Superior temporal gyrus (tissue), 1 donor: Measurements from ENCODE around the gene CHST8.
A peak's percentile ranks its signal among the peaks of the same experiment; 100 is the strongest.

Experiments
- DNase-seq: peaks from one replicate; pipeline ENCODE4 v3.0.0-alpha.2; 2016; ENCODE audit errors: extremely low spot score

Gene CHST8

DNA sequence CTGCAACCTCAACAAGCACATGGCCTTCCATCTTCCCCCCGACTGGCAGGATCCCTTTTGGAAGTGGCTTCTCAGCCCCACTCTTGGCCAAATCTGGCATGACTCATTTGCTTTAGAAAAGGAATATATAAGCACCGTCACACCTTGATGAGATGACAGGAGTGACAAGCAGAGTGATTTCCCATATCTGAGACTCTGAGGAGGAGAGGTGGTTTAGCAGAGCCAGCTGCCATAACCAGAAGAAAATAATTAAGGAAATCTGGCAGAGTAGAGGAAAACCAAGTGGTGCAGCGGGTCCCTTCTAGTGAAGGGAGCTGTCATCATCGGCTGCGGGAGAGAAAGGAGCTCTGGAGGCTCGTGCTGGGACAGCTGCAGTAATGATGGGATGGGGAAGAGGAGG, 147.5 kb downstream of the CHST8 start:
- DNase-seq, result no peak

DNA sequence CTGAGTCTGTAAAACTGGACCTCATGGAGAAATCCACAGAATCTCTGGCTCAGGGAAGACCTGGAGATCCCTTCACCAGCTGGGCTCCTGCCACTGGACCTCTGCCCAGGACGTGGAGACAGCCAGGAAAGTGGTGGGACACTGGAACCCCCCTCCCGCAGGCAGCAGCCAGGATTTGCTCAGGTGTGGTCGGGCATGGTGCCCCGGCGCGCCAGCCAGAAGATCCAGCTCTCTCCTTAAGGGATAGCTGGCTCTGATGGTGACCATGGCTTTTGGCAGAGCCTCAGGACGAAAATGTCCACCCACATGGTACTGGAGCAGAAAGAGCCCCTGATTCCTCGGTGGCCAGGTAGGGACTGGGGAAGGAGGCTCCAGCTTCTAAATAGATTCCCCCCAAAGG, 148.4 kb downstream of the CHST8 start:
- DNase-seq, result no peak

DNA sequence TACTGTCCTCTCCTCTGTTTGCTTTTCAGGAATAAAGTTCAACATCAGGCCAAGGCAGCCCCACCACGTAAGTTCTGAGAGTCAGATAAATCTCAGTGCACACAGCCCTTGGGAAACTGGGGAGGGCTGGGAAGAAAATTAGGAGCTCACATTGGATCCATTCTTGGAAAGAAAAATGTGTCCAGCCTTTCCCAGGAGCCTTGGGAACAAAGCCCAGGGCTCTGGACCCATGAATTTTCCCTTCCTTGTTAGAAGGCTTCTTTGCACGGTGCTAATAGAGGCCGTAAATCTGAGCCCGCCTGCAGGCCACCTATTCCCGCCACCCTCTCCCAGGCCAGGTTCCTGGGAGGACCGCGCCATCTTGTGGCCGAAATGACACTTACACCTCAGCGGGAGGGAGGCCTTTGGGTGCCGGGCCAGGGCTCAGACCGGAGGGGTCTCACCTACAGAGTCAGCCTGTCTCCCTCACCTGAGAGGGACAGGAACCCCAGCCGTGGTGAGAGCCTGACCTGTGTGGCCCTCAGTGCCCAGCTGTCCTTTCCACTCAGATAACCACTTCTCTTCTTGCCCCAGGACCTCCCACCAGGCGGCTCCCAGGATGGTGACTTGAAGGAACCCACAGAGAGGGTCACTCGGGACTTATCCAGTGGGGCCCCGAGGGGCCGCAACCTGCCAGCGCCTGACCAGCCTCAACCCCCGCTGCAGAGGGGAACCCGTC, 149.8 kb downstream of the CHST8 start:
- peak; percentile 88 for DNase-seq

DNA sequence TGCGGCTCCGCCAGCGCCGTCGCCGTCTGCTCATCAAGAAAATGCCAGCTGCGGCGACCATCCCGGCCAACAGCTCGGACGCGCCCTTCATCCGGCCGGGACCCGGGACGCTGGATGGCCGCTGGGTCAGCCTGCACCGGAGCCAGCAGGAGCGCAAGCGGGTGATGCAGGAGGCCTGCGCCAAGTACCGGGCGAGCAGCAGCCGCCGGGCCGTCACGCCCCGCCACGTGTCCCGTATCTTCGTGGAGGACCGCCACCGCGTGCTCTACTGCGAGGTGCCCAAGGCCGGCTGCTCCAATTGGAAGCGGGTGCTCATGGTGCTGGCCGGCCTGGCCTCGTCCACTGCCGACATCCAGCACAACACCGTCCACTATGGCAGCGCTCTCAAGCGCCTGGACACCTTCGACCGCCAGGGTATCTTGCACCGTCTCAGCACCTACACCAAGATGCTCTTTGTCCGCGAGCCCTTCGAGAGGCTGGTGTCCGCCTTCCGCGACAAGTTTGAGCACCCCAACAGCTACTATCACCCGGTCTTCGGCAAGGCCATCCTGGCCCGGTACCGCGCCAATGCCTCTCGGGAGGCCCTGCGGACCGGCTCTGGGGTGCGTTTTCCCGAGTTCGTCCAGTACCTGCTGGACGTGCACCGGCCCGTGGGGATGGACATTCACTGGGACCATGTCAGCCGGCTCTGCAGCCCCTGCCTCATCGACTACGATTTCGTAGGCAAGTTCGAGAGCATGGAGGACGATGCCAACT, 150.5 kb downstream of the CHST8 start:
- DNase-seq, result no peak

DNA sequence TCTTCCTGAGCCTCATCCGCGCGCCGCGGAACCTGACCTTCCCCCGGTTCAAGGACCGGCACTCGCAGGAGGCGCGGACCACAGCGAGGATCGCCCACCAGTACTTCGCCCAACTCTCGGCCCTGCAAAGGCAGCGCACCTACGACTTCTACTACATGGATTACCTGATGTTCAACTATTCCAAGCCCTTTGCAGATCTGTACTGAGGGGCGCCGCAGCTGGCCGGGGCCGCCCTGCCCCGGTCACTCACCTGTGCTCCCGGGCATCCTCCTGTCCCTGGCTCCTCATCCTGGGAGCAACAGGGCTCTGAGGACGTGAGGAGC, 151.1 kb downstream of the CHST8 start:
- no peak for DNase-seq

DNA sequence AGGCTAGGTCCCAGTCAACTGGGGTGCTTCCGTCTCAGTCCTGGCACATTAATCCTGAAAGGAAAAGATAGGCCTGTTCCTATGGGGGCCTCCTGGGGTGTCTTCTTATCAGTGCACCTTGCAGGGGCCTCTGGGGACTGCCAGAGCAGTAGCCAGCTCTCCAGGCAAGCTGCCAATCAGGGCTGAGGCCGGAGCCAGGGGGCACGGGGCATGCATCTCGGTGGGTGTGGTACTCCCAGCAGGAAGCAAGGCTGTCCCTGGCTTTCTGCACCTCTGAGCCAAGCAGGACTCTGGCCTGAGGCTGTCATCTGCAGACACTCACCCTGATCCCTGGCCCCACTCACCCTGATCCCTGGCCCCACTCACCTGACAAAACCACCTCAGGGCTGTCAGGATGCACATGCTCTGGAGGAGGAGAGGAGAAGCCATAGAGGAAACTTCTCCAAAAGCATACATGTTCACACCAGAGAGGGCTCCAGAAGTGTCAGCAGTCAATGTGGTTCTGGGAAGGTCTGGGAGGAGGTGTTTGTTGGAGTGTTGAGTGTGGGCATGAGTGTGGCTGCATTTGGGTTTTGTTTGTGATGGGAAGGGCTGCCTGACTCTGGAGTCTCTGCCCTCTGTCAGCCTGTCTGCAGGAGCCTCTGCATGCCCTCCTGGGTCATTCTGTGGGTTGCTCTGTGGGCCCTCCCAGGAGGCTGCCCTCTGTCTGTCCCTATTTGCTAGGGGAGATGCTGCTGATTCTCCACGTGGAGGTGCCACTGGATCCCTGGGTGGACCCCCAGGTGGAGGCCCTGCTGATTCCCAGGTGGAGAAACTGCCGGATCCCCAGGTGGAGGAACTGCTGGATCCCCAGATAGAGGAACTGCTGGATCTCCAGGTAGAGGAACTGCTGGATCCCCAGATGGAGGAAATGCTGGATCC, 152.2 kb downstream of the CHST8 start:
- DNase-seq, result no peak

DNA sequence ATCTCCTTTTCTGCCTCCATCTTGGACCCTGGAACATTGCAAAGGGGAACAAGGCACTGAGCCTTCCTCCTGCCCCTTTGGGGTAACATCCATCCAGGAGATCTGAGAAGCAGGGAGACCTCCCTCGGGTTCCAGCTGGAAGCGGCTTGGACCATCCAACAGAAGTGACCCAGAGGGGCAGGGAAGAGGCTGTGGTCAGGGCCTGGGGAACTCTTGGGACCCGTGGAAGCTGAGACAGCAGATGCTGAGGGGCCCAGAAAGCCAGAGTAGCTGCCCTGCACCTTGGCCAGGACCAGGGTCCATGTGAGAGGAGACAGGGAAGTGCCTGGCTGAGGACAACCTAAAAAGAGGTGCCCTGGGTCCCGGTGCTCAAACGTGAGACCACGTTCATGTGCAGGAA, 153.0 kb downstream of the CHST8 start:
- no peak for DNase-seq

DNA sequence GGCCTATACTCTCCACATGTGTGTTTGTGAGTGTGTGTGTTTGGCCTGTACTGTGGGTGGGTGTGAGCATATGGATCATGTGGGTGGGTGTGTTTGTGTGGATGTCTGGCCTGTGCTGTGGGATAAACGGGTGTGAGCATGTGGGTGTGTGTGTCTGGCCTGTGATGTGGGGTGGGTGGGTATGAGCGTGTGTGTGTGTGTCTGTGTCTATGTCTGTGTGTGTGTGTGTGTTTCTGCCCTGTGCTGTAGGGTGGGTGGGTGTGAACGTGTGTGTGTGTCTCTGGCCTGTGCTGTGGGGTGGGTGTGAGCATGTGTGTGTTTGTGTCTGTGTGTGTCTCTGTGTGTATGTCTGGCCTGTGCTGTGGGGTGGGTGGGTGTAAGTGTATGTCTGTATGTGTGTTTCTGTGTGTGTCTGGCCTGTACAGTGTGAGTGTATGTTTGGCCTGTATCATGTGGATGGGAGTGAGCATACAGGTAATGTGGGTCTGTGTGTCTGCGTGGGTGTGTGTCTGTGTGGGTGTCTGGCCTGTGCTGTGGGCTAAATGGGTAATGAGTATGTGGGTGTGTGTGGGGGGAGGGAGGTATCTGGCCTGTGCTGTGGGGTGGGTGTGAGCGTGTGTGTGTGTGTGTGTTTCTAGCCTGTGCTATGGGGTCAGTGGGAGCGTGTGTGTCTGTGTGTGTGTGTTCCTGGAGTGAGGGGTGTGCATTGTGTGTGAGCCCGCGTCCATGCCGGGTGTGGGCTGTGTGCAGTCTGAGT, 154.2 kb downstream of the CHST8 start:
- no peak for DNase-seq

DNA sequence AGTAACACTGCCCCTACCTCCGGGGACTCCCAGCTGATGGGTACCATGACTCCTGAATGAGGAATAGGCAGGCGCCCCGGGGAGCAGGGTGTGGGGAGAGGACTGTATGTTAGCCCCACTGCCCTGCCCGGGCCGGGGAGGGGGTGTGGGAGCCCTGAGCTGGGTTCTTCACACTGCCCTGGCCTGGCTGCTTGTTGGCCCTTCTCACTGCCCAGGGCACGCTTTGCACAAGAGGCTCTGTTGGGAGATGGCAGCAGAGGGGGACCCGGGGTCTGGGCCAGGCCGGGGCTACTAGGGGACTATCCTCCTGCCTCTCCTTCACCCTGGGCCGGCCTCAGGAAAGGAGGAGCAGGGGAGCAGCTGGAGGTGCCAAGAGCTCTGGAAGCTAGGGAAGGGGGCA, 155.6 kb downstream of the CHST8 start:
- DNase-seq, result no peak

DNA sequence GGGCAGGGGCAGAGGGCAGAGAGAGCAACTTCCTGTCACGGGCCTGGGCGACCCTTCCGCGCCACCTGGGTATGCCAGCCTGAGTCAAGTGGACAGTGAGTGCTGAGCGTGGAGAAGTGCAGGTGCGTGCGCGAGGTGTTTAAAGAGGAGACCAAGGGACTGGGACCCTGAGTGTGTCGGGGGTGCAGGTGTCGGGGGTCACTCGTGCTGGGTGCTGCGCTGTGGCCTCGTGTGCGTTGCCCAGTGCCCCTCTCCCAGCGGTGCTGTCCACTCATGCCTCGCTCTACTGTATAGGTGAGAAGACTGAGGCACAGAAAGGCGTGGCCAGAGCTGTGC, 156.0 kb downstream of the CHST8 start:
- no peak for DNase-seq

DNA sequence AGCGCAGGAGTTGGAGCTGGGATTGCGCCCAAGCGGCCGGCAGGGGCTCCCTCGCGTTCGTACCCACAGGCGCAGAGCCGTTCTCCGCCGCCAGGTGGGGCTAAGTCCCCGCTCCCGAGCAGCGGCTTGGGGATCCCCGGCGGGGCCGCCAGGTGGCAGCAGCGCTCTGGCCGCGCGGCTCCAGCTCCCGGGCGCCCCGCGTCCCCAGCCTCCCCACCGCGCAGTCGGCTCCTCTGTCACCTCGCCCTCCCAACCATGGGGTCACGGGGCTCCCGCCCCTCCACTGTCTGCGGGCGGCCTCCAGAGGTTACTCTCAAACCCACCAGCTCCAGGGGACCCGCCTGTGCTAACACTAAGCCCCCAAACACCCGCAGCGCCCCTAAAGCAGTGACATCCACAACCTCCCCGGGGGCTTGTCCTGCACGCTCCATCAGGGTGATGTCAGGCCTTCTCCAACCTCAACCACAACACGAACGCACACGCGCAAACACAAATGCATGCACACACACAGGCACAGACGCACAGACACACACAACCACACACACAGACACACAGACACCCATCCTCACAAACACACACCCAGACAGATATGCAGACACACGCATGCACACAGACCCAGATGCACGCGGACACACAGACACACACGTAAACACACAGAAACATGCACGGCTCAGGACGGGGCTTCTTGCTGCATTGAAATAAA, 156.5 kb downstream of the CHST8 start:
- DNase-seq, result peak; percentile 86

DNA sequence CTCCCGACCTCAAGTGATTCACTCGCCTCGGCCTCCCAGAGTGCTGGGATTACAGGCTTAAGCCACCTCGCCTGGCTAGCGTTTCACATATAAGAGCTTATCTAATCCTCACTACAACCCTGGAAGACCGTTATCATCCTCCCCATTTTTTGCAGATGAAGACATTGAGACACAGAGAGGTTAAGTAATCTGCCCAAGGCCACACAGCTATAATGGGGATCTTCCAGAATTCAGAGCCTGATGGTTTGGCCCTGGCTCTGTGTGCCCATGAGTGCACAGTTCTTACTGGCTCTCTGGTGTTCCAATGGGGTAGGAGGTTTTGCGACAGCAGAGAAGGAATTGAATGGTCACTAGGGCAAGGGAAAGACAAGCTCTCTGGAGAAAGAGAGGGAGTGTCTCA, 158.1 kb downstream of the CHST8 start:
- DNase-seq, result no peak

DNA sequence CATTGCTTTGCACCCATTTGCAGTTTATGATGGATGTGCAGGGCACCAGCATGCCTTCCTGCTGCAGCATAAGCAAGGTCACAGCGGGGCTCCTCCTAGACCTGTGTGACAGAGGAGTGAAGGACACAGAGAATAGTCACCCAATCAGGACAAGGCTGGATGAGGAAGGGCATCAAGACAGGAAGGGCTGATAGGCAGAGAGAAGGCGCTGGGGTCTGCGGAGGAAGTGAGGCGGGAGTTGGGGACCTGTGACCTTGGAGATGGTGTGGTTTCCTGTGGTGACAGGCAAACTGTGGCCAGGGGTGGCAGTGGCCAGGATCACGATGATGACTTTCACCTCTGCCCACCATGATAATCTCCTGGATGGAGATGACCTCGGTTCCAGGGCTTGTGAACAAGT, 158.5 kb downstream of the CHST8 start:
- DNase-seq, result no peak

DNA sequence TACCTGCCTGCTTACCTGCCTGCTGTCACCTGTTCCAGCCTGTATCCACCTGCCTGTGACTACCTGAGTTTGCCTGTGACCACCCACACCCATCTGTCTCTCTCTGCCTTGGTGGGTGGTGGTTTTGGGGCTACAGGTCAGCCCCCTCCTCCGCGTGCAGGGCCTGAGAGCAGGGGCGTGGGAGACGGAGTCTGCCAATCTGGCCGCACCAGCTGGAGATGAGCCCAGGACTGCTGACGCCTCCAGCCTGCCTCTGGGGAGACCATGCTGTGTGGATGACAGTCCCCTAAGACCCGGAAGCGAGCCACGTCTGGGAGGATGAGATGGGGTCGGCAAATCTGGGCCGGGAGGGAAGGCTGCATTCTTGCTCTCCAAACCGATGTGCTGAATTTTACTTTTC, 159.0 kb downstream of the CHST8 start:
- no peak for DNase-seq

DNA sequence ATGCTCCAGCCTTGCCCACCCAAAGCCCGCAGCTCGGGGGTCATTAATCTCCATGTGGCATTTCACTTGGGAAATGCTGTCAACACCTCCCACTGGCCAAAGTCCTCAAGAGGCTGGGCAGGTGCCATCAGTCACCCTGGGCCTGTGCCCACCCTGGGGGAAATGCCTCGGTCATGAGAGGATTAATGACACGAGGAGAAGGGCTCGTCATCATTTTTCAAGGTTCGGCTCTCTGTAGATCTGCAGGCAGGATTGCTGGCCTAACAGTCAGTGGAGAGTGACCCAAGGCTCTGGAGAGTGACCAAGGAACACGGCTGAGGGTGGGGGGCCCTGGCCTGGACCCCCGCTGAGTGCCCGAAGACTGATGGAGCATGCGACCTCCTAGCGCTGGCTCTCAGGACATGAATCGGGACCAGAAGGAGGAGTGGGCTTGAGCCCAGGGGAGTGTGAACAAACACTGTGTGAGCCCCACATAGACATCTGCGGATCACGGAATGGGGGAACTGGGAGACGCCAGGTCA, 159.7 kb downstream of the CHST8 start:
- DNase-seq, result no peak

DNA sequence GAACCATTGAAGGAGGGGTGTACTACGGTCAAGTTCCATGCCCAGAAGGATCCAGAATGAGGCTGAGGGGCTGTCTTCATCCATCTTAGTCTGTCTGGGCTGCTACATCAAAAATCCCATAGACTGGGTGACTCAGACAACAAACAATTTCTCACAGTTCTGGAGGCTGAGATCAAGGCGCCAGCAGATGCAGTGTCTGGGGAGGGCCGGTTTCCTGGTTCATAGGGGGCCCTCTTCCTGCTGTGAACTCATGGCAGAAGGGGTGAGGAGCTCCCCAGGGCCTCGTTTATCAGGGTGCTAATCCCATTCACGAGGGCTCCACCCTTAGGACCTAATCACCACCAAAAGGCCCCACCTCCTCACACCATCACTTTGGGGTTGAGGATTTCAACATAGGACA, 160.2 kb downstream of the CHST8 start:
- no peak for DNase-seq

DNA sequence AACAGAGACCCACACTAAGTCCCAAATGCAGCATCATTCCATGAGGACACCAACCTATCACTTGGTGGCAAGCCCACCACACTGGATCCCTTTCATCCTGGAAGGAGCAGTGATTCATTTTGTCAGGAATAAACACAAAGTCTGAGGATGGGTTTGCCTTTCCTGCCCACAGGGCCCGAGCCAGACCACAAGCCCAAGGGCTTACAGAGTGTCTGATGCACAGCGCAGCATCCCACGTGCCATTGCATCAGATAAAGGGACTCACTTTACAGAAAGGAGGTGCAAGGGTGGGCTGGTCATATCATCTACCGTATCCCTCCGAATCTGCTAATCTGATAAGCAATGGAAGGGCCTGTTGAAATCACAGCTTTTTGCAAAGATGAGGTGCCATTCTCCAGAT, 162.7 kb downstream of the CHST8 start:
- no peak for DNase-seq

DNA sequence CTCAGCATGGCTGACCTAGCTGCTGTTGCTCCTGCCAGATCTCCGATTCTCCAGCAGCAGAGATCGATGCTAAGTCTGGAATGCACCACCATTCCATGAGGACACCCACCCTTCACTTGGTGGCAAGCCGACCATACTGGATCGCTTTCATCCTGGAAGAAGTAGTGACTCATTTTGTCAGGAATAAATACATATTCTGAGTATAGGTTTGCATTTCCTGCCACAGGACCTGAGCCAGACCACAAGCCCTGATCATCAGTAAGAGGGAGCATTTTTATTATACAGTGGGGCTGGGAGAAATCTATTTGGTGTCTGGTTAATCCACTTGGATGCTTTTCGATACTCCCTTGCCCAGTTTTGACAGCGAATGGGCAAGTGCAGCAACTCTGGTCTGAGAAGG, 164.0 kb downstream of the CHST8 start:
- no peak for DNase-seq

DNA sequence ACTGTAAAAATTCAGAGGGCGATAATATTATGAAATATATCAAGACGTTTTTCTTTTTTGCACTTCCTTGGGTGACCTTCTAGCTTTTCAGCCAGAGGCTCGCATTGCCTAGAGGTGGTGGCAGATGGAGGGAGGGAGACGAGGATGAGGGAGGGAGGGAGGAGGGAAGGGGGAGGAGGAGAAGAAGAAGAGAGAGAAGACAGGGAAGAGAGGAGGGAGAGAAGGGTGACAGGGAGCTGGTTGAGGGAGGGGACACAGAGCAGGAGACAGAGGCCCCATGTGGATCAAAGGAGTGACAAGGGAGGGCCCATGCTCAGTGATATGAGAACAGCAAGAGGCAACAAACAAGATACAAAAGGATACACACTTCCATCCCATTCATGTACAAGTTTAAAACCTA, 166.9 kb downstream of the CHST8 start:
- no peak for DNase-seq

DNA sequence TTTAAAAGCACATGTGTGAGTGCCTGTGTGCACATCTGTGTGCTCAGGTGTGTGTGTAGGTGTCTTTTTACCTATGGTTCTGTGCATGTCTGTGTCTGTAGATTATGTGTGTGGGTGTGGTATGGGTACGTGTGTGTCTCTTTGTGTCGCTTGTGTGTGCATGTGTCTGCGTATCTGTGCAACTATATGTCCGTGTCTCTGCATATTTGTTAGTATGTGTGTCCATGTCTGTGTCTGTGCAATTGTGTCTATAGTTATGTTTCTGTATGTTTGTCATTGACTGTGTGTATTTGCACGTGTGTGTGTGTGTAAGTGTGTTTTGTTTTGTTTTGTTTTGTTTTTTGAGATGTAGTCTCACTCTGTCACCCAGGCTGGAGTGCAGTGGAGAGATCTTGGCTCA, 167.6 kb downstream of the CHST8 start:
- DNase-seq, result no peak

DNA sequence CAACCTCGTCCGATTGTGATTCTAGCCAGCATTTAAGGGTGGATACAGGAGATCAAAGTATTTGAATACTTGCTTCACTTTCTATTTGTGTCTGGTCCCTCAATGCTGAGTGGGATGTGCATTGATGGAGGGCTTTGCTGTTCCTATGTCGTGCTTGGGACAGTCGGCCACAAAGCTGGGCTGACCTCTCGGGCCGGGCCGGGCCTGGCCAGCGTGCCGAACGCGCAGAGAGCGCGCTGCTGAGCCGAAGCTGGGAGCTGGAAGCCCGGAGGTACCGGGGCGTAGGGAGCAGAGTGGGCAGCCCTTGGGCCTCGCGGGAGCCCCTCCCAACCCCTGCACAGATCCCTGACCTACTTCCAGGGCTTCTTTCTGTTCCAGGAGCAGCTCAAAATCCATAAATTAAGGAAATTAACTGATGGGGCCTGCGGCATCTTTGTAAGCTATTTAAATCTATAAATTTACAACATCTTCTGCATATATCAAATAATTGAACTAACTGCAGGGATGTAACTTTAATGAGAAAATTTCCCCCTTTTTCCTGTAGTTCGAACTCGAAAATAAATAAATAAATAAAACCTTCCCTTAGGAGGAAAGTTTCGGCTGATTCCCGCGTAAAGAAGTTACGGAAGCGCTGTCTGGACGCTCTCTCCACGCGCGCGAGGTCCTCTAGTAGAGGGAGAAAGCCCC, 173.1 kb downstream of the CHST8 start:
- DNase-seq, result no peak
